Retinal pigment epithelial cell (primary cell): ENCODE data around the gene NEAT1.

ENCODE experiments used
- DNase-seq: peaks from one replicate; pipeline ENCODE4 v3.0.0-alpha.2; 2010; ENCODE audit warnings: low read depth
- H3K4me3 ChIP-seq: 2 replicates; pipeline ENCODE4 v1.5.1; 2011; ENCODE audit warnings: mild to moderate bottlenecking, low read length, control low read depth, moderate library complexity
- TF ChIP-seq, protein P1 (sequence below): conservative IDR thresholded peaks from 2 replicates; pipeline ENCODE4 v1.5.1; 2011; ENCODE audit warnings: low read depth, low read length, control low read depth, inconsistent platforms

NEAT1 gene

DNA sequence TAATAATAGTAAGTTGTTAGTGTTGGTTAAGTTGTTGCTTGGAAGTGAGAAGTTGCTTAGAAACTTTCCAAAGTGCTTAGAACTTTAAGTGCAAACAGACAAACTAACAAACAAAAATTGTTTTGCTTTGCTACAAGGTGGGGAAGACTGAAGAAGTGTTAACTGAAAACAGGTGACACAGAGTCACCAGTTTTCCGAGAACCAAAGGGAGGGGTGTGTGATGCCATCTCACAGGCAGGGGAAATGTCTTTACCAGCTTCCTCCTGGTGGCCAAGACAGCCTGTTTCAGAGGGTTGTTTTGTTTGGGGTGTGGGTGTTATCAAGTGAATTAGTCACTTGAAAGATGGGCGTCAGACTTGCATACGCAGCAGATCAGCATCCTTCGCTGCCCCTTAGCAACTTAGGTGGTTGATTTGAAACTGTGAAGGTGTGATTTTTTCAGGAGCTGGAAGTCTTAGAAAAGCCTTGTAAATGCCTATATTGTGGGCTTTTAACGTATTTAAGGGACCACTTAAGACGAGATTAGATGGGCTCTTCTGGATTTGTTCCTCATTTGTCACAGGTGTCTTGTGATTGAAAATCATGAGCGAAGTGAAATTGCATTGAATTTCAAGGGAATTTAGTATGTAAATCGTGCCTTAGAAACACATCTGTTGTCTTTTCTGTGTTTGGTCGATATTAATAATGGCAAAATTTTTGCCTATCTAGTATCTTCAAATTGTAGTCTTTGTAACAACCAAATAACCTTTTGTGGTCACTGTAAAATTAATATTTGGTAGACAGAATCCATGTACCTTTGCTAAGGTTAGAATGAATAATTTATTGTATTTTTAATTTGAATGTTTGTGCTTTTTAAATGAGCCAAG, 2.7 kb downstream of the NEAT1 start:
- DNase-seq = no peak
- TF ChIP-seq, protein P1, sequence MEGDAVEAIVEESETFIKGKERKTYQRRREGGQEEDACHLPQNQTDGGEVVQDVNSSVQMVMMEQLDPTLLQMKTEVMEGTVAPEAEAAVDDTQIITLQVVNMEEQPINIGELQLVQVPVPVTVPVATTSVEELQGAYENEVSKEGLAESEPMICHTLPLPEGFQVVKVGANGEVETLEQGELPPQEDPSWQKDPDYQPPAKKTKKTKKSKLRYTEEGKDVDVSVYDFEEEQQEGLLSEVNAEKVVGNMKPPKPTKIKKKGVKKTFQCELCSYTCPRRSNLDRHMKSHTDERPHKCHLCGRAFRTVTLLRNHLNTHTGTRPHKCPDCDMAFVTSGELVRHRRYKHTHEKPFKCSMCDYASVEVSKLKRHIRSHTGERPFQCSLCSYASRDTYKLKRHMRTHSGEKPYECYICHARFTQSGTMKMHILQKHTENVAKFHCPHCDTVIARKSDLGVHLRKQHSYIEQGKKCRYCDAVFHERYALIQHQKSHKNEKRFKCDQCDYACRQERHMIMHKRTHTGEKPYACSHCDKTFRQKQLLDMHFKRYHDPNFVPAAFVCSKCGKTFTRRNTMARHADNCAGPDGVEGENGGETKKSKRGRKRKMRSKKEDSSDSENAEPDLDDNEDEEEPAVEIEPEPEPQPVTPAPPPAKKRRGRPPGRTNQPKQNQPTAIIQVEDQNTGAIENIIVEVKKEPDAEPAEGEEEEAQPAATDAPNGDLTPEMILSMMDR = no peak
- peak overlapping the region; percentile 88 for H3K4me3 ChIP-seq

DNA sequence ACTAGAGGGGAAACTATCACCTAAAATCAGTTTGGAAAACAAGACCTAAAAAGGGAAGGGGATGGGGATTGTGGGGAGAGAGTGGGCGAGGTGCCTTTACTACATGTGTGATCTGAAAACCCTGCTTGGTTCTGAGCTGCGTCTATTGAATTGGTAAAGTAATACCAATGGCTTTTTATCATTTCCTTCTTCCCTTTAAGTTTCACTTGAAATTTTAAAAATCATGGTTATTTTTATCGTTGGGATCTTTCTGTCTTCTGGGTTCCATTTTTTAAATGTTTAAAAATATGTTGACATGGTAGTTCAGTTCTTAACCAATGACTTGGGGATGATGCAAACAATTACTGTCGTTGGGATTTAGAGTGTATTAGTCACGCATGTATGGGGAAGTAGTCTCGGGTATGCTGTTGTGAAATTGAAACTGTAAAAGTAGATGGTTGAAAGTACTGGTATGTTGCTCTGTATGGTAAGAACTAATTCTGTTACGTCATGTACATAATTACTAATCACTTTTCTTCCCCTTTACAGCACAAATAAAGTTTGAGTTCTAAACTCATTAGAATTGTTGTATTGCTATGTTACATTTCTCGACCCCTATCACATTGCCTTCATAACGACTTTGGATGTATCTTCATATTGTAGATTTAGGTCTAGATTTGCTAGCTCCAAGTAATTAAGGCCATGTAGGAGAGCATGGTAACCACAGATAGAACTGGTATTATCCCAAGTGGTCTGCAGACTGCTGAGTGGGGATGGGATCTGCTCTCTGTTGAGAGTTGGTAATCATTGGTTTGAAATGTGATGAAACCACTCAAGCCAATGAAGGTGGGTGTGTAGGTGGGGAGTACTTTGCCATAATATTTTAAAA, 3.6 kb downstream of the NEAT1 start:
- DNase-seq = no peak
- peak overlapping the region; percentile 88 for H3K4me3 ChIP-seq
- TF ChIP-seq, protein P1 = no peak

GRCh38 chr11:65426839-65427690, 4.5 kb downstream of the NEAT1 start:
- DNase-seq = no peak
- H3K4me3 ChIP-seq = peak overlapping the region; percentile 88
- TF ChIP-seq, protein P1 = no peak

DNA sequence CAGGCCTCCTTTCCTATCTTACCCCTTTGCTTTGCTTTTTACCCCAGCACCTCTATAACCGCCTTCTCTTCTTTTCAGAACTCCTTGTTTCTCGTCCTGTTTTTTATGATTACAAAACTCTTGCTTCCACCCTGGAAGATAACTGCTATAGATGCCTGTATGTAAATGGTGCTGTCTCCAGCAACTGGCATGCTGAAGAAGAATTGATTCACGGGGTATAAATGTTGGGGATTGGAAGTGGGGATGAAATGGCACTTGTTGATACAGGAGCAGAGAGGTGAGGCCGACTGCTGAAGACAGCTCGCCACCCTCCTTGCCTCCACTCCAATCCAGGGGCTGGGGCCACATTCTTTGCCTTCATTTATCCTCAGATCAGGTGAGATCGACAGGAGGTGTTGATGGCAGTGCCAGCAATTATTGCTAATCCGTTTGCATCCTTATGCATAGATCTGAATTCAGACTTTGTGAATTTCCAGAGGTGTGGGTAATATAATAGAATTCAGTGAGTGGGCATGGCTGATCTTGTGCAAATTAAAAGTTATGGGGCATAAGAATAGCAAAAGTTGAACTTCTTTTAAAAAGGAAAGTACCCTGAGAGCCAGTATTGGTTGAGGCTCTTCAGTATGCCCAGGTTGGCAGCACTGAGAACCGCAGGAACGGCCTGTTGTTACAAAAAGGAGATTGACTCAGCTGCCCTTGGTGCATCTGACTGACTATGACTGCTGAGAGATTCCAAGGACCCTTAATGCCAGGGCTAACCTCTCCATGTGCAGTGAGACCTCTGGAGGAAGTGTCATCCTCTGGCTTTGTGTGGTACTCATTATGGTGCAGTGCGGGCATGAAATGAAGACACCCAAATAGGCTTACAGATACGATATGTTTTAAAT, 5.3 kb downstream of the NEAT1 start:
- no peak for DNase-seq
- TF ChIP-seq, protein P1 = no peak
- peak overlapping the region; percentile 88 for H3K4me3 ChIP-seq

DNA sequence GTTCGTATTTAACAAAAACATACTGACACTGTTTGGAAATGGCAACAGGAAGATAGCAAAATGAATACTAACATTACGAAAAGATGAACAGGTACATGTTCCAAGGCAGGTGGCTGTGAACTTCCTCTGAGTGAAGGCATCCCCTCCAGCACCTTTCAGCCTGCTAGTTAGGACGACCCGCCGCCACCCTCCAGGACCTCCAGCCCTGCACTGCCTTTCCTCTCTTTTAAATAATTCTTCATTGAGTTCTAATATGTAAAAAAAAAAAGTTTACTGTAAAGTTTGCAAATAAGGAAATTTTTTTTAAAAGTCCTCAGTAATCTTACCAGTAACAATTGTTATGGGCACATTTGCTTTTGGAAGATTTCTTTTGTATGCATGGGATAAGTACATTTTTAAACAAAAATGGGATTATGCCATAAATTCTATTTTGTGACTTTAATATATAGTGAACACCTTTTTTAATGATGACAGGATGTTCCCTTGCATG, 6.0 kb downstream of the NEAT1 start:
- TF ChIP-seq, protein P1 = no peak
- DNase-seq = no peak
- H3K4me3 ChIP-seq = peak overlapping the region; percentile 88

GRCh38 chr11:65429068-65429681, 6.6 kb downstream of the NEAT1 start:
- TF ChIP-seq, protein P1 = no peak
- DNase-seq = no peak
- peak overlapping the region; percentile 88 for H3K4me3 ChIP-seq
